ENCODE measurements around the gene FOXN3. TPM values are rescaled to one million over a fixed set of nuclear protein-coding genes. Genes with fewer than 3 reads are reported as not detected.

Gene FOXN3
- polyA plus RNA-seq, 1 of the 3 experiments (the other 2 are of a cell fraction) = 9.8 TPM

DNA sequence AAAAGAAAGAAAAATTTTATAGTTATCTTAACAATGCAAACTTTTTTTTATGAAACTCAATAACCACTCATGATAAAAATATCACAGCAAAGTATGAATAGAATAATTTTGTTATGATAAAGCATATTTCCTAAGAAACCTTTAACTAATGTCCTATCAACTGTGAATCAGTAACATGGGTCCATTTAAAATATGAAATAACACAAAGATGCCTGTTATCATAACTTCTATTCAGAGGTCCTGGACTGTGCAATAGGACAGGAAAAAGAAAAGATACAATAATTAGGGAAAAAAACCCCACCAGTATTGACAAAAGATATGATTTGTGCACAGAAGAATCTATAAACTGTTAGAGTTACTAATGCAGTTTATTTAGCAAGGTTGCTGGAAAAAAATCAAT is 245.4 kb downstream of the FOXN3 start:
- no peaks in the 10 kb centered on the region for H3F3A ChIP-seq (replicated peaks; ENCODE audit: insufficient read depth)
- H3K27me3 ChIP-seq (ENCODE audit: insufficient read depth) = no peaks in the 10 kb centered on the region
- H3K79me2 ChIP-seq (ENCODE audit: insufficient read depth) = no peaks in the 10 kb centered on the region
- peaks cover 11 to 14% of the 10 kb centered on the region in 2 experiments for H3K36me3 ChIP-seq (replicated peaks in 1 of 2; ENCODE audit: control insufficient read depth in 1 of 2, insufficient read depth in 2 of 2, low read length in 1 of 2)
- no peaks in the 10 kb centered on the region for H3K9me2 ChIP-seq
- no peak overlapping the region for H3K4me2 ChIP-seq
- no peak overlapping the region for H2AFZ ChIP-seq (ENCODE audit: low read depth)
- H3K4me1 ChIP-seq (ENCODE audit: control insufficient read depth in 1 of 2, insufficient read depth in 2 of 2, low read depth in 1 of 2, low read length in 1 of 2) = no peaks in the 10 kb centered on the region; a peak in 1 of 4 replicates
- H4K20me1 ChIP-seq (ENCODE audit: insufficient read depth) = no peaks in the 10 kb centered on the region
- H3K9me3 ChIP-seq = 0 out of 2 replicates have a peak, but pooled peaks cover 4% of the 10 kb centered on the region
- no peak overlapping the region for H3K4me3 ChIP-seq (ENCODE audit: low read depth in 2 of 2, low read length in 1 of 2)
- CTCF ChIA-PET = no interaction called here
- H3K9ac ChIP-seq = no peak overlapping the region
- no peak overlapping the region for H3K27ac ChIP-seq (ENCODE audit: low read depth in 2 of 2, low read length in 1 of 2)
- POLR2A ChIA-PET = no interaction called here
- TF ChIP-seq FOXJ3 (CRISPR knock-in tag; IDR thresholded peaks at IDR 0.05) (no peak), RXRA (IDR thresholded peaks at IDR 0.05; ENCODE audit: borderline replicate concordance, low read depth) (no peak), SMC3 (IDR thresholded peaks at IDR 0.05; ENCODE audit: low read depth, low read length) (no peak), JUND (IDR thresholded peaks at IDR 0.05) (no peak), CHD2 (IDR thresholded peaks at IDR 0.05; ENCODE audit: low read length, partially characterized antibody) (no peak)
- TF ChIP-seq, protein P1, sequence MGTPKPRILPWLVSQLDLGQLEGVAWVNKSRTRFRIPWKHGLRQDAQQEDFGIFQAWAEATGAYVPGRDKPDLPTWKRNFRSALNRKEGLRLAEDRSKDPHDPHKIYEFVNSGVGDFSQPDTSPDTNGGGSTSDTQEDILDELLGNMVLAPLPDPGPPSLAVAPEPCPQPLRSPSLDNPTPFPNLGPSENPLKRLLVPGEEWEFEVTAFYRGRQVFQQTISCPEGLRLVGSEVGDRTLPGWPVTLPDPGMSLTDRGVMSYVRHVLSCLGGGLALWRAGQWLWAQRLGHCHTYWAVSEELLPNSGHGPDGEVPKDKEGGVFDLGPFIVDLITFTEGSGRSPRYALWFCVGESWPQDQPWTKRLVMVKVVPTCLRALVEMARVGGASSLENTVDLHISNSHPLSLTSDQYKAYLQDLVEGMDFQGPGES (IDR thresholded peaks at IDR 0.05; ENCODE audit: low read depth, low read length) = no peak
- no peak for DNase-seq

DNA sequence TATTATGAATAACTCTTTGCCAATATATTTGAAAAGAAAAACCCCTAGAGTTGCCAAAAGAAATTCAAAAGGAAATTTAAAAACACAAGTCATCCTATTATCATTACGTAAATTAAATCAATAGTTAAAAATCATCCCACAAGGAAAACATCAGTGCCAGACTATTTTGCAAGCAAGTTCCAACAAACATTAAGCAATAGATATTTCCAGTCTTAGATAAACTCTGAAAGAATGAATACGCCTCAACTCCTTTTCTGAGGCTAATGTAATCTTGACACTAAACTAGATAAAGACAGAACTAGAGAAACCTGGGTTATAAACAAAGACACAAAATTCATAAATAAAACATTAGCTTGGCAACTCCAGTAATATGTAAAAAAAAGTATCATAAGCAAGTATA is 245.9 kb downstream of the FOXN3 start:
- CTCF ChIA-PET = interaction anchor here (0.6 kb wide), 1 partner anchor 161 kb away, joined by 3 read pairs; no protein-coding TSS in a partner anchor
- TF ChIP-seq MXI1 (IDR thresholded peaks at IDR 0.05; ENCODE audit: low read depth, low read length) = no peak
- TF ChIP-seq ELF1 (IDR thresholded peaks at IDR 0.05) = no peak
- H4K20me1 ChIP-seq (ENCODE audit: insufficient read depth) = no peaks in the 10 kb centered on the region

DNA sequence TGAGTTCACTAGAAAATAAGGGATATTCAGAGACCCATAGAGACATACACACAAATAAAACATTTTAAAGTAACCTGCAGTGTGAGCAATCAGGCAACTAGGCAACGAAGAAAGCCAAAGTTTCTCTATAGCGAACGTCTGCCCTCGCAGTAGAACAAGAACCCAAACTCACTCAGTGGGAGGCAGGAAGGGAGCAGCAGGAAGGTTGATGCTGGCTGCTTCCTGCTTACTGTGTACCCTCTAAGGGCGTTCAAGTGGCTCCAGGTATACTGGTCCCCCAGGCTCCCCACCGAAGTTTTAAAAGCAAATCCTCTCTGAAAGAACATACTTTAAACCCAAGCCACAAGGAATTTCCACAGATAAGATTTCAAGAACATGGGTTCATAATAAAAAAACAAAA is 249.3 kb downstream of the FOXN3 start:
- no peak overlapping the region for H3K4me3 ChIP-seq (ENCODE audit: low read depth in 2 of 2, low read length in 1 of 2)
- no peaks in the 10 kb centered on the region for H3K4me1 ChIP-seq (ENCODE audit: control insufficient read depth in 1 of 2, insufficient read depth in 2 of 2, low read depth in 1 of 2, low read length in 1 of 2)
- no peak overlapping the region for H3K4me2 ChIP-seq
- H2AFZ ChIP-seq (ENCODE audit: low read depth) = no peak overlapping the region
- 0 out of 2 replicates have a peak, but pooled peaks cover 4% of the 10 kb centered on the region for H3K9me3 ChIP-seq
- H3K9ac ChIP-seq = no peak overlapping the region
- ChIA-PET POLR2A (no interaction called here), CTCF (no interaction called here)
- no peaks in the 10 kb centered on the region for H3K27me3 ChIP-seq (ENCODE audit: insufficient read depth)
- no peaks in the 10 kb centered on the region for H3K79me2 ChIP-seq (ENCODE audit: insufficient read depth)
- DNase-seq = no peak
- WGBS (ENCODE audit: low lambda C conversion rate) = 88% methylated on average over 6 of the region's 6 CpGs
- H3K27ac ChIP-seq (ENCODE audit: low read depth in 2 of 2, low read length in 1 of 2) = no peak overlapping the region
- no peaks in the 10 kb centered on the region for H3F3A ChIP-seq (replicated peaks; ENCODE audit: insufficient read depth)
- H4K20me1 ChIP-seq (ENCODE audit: insufficient read depth) = no peaks in the 10 kb centered on the region
- no peaks in the 10 kb centered on the region for H3K9me2 ChIP-seq
- H3K36me3 ChIP-seq (replicated peaks in 1 of 2; ENCODE audit: control insufficient read depth in 1 of 2, insufficient read depth in 2 of 2, low read length in 1 of 2) = peaks cover 10 to 11% of the 10 kb centered on the region in 2 experiments
- TF ChIP-seq RFX5 (IDR thresholded peaks at IDR 0.05; ENCODE audit: low read length) (no peak), EP300 (IDR thresholded peaks at IDR 0.05; ENCODE audit: borderline replicate concordance in 1 of 2, low read depth in 1 of 2, low read length in 1 of 2) (no peak), TAF1 (IDR thresholded peaks at IDR 0.05; ENCODE audit: borderline replicate concordance, low read depth, low read length) (no peak), NRF1 (IDR thresholded peaks at IDR 0.05; ENCODE audit: low read depth, low read length) (no peak), TEAD4 (IDR thresholded peaks at IDR 0.05; ENCODE audit: borderline replicate concordance, insufficient read depth) (no peak), TCF12 (IDR thresholded peaks at IDR 0.05) (no peak), RCOR1 (IDR thresholded peaks at IDR 0.05; ENCODE audit: low read length) (no peak)
- TF ChIP-seq, protein P2, sequence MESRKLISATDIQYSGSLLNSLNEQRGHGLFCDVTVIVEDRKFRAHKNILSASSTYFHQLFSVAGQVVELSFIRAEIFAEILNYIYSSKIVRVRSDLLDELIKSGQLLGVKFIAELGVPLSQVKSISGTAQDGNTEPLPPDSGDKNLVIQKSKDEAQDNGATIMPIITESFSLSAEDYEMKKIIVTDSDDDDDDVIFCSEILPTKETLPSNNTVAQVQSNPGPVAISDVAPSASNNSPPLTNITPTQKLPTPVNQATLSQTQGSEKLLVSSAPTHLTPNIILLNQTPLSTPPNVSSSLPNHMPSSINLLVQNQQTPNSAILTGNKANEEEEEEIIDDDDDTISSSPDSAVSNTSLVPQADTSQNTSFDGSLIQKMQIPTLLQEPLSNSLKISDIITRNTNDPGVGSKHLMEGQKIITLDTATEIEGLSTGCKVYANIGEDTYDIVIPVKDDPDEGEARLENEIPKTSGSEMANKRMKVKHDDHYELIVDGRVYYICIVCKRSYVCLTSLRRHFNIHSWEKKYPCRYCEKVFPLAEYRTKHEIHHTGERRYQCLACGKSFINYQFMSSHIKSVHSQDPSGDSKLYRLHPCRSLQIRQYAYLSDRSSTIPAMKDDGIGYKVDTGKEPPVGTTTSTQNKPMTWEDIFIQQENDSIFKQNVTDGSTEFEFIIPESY (IDR thresholded peaks at IDR 0.05; ENCODE audit: borderline replicate concordance, low read depth) = no peak
- TF ChIP-seq, protein P3, sequence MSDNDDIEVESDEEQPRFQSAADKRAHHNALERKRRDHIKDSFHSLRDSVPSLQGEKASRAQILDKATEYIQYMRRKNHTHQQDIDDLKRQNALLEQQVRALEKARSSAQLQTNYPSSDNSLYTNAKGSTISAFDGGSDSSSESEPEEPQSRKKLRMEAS (IDR thresholded peaks at IDR 0.05; ENCODE audit: low read depth) = no peak

More for the DNA sequence above, 245.9 kb downstream of the FOXN3 start:
- DNase-seq = no peak
- Histone ChIP-seq H3K9me2 (no peaks in the 10 kb centered on the region), H3K9me3 (0 out of 2 replicates have a peak, but pooled peaks cover 4% of the 10 kb centered on the region), H3K27me3 (ENCODE audit: insufficient read depth) (no peaks in the 10 kb centered on the region), H3K4me3 (ENCODE audit: low read depth in 2 of 2, low read length in 1 of 2) (no peak overlapping the region), H3K36me3 (replicated peaks in 1 of 2; ENCODE audit: control insufficient read depth in 1 of 2, insufficient read depth in 2 of 2, low read length in 1 of 2) (peaks cover 11 to 14% of the 10 kb centered on the region in 2 experiments), H3F3A (replicated peaks; ENCODE audit: insufficient read depth) (no peaks in the 10 kb centered on the region), H3K9ac (no peak overlapping the region), H3K4me1 (ENCODE audit: control insufficient read depth in 1 of 2, insufficient read depth in 2 of 2, low read depth in 1 of 2, low read length in 1 of 2) (no peaks in the 10 kb centered on the region), H2AFZ (ENCODE audit: low read depth) (no peak overlapping the region), H3K4me2 (no peak overlapping the region), H3K27ac (ENCODE audit: low read depth in 2 of 2, low read length in 1 of 2) (no peak overlapping the region), H3K79me2 (ENCODE audit: insufficient read depth) (no peaks in the 10 kb centered on the region)
- 89% methylated on average over 2 of the region's 2 CpGs for WGBS (ENCODE audit: low lambda C conversion rate)
- POLR2A ChIA-PET = no interaction called here

All from SK-N-SH (cell line).